HepG2 (cell line): ENCODE measurements around the gene GALK2. TPM values are rescaled to one million over a fixed set of nuclear protein-coding genes. Genes with fewer than 3 reads are reported as not detected.

ENCODE experiments used
- ATAC-seq: fragments of 200-7000 bp; cut with Tn5 transposase; 3 replicates; pipeline ENCODE4 v1.9.1; 2020; ENCODE audit warnings: mild to moderate bottlenecking, moderate library complexity
- BruUV-seq: library from RNA; stranded (reverse); fragments of 400-500 nt; replicated peaks from 2 replicates; lab custom pipeline; 2021; lab: Mats Ljungman, UMichigan
- CTCF ChIA-PET: fragments of 300-600 bp; formaldehyde crosslinking; extraction: SDS; loops from one replicate; lab custom pipeline; 2021; ENCODE audit warnings: low total read pairs, inconsistent platforms, low intra/inter-chr PET ratio; lab: Yijun Ruan, JAX
- POLR2A ChIA-PET: fragments of 350-600 bp; sonication (Branson Sonifier 250); formaldehyde crosslinking; loops from one replicate; lab custom pipeline; 2020; ENCODE audit warnings: antibody characterized with exemption, inconsistent platforms; lab: Yijun Ruan, JAX
- DNase-seq: peaks from one replicate; pipeline ENCODE4 v3.0.0-alpha.2; 2015; ENCODE audit warnings: low spot score
- FAIRE-seq: peaks from 3 replicates; lab custom pipeline; 2011; peaks lifted over from hg19 to GRCh38; lab: Jason Lieb, UNC
- H2AFZ ChIP-seq: one replicate; pipeline ENCODE4 v1.6.1; 2011; ENCODE audit warnings: low read length, inconsistent platforms
- H3K27ac ChIP-seq: fragments of 300-600 bp; 3 replicates; pipeline ENCODE4 v1.8.0; 2011; ENCODE audit warnings: mixed run types, mild to moderate bottlenecking, mixed read lengths, low read length, inconsistent platforms; ENCODE audit not compliant: insufficient read depth; ENCODE audit errors: extremely low read length
- H3K27me3 ChIP-seq, 2 experiments: fragments of 200-600 bp in 1 of 2; 2 replicates in 1 of 2; 3 replicates in 1 of 2; pipeline versions ENCODE4 v1.6.0 to v1.8.0; 2011; ENCODE audit warnings: low read length in 2 of 2, mild to moderate bottlenecking in 2 of 2, moderate library complexity in 2 of 2, inconsistent platforms in 1 of 2; ENCODE audit not compliant: insufficient read depth in 2 of 2, control insufficient read depth in 1 of 2
- H3K36me3 ChIP-seq, 2 experiments: fragments of 200-600 bp in 1 of 2; replicated peaks in 1 of 2; 2 replicates in 1 of 2; 3 replicates in 1 of 2; pipeline versions ENCODE4 v1.5.1 to v1.8.0; 2011; ENCODE audit warnings: low read length in 2 of 2, inconsistent platforms in 1 of 2; ENCODE audit not compliant: insufficient read depth in 2 of 2, control insufficient read depth in 1 of 2
- H3K4me1 ChIP-seq: 2 replicates; pipeline ENCODE4 v1.5.1; 2012; ENCODE audit warnings: low read length, inconsistent platforms; ENCODE audit not compliant: insufficient read depth
- H3K4me2 ChIP-seq: 2 replicates; pipeline ENCODE4 v1.6.0; 2011; ENCODE audit warnings: low read depth, low read length, inconsistent platforms
- H3K4me3 ChIP-seq, 3 experiments: fragments of 200-600 bp in 1 of 3; sonication (generic), shearing (Covaris generic) in 1 of 3; replicated peaks in 1 of 3; 2 replicates each; pipeline ENCODE4 v1.5.1; 2011 to 2016; ENCODE audit warnings: low read length in 3 of 3, inconsistent platforms in 2 of 3, low read depth in 2 of 3, mild to moderate bottlenecking in 2 of 3, control low read depth in 1 of 3, mixed read lengths in 1 of 3; ENCODE audit not compliant: insufficient read depth in 1 of 3
- H3K79me2 ChIP-seq: one replicate; pipeline ENCODE4 v1.6.1; 2011; ENCODE audit warnings: low read length, inconsistent platforms; ENCODE audit not compliant: insufficient read depth
- H3K9ac ChIP-seq: 2 replicates; pipeline ENCODE4 v1.6.0; 2011; ENCODE audit warnings: mild to moderate bottlenecking, low read depth, low read length, inconsistent platforms; ENCODE audit not compliant: insufficient read depth
- H3K9me3 ChIP-seq: 2 replicates; pipeline ENCODE4 v1.5.1; 2012; ENCODE audit warnings: mild to moderate bottlenecking, low read length
- H4K20me1 ChIP-seq: 2 replicates; pipeline ENCODE4 v1.6.0; 2011; ENCODE audit warnings: inconsistent platforms, mild to moderate bottlenecking, low read length, moderate library complexity; ENCODE audit not compliant: insufficient read depth
- CREB1 ChIP-seq, 2 experiments: fragments of 450-650 bp in 1 of 2; IDR thresholded peaks; 2 replicates each; pipeline ENCODE4 v1.6.1; 2016 to 2017; ENCODE audit warnings: control low read depth in 1 of 2, mild to moderate bottlenecking in 1 of 2, missing compliant biosample characterization in 1 of 2, missing genetic modification characterization in 1 of 2
- EEA1 ChIP-seq: sonication (generic); formaldehyde crosslinking; IDR thresholded peaks from 2 replicates; pipeline ENCODE4 v1.5.1; 2020; ENCODE audit warnings: mild to moderate bottlenecking, missing genetic modification reagents, borderline replicate concordance
- EED ChIP-seq: sonication (generic); formaldehyde crosslinking; IDR thresholded peaks from 2 replicates; pipeline ENCODE4 v1.5.0; 2020; ENCODE audit warnings: mild to moderate bottlenecking, missing genetic modification reagents
- STAG1 ChIP-seq: sonication (generic); formaldehyde crosslinking; IDR thresholded peaks from 2 replicates; pipeline ENCODE4 v1.4.0; 2020; ENCODE audit warnings: missing genetic modification reagents
- ZBTB20 ChIP-seq: sonication (generic); formaldehyde crosslinking; IDR thresholded peaks from 2 replicates; pipeline ENCODE4 v1.8.1; 2023; ENCODE audit warnings: missing genetic modification reagents, low read depth, mild to moderate bottlenecking, borderline replicate concordance
- ZNF256 ChIP-seq: sonication (generic); formaldehyde crosslinking; conservative IDR thresholded peaks from 2 replicates; pipeline ENCODE4 v1.4.0; 2020; ENCODE audit warnings: missing genetic modification reagents
- ZNF382 ChIP-seq: sonication (generic); formaldehyde crosslinking; IDR thresholded peaks from 2 replicates; pipeline ENCODE4 v1.5.0; 2020; ENCODE audit warnings: missing genetic modification reagents, mild to moderate bottlenecking, borderline replicate concordance
- ZNF567 ChIP-seq: sonication (generic); formaldehyde crosslinking; IDR thresholded peaks from 2 replicates; pipeline ENCODE4 v1.8.1; 2023; ENCODE audit warnings: mild to moderate bottlenecking, missing genetic modification reagents, borderline replicate concordance
- ZNF569 ChIP-seq: sonication (generic); formaldehyde crosslinking; IDR thresholded peaks from 2 replicates; pipeline ENCODE4 v1.5.0; 2020; ENCODE audit warnings: mild to moderate bottlenecking, missing genetic modification reagents, moderate library complexity, borderline replicate concordance
- ZNF598 ChIP-seq: sonication (generic); formaldehyde crosslinking; IDR thresholded peaks from 2 replicates; pipeline ENCODE4 v1.5.1; 2020; ENCODE audit warnings: mild to moderate bottlenecking, missing genetic modification reagents, borderline replicate concordance
- ZNF737 ChIP-seq: sonication (generic); formaldehyde crosslinking; IDR thresholded peaks from 2 replicates; pipeline ENCODE4 v1.5.0; 2020; ENCODE audit warnings: missing genetic modification reagents, mild to moderate bottlenecking, borderline replicate concordance
- ZNF891 ChIP-seq: sonication (generic); formaldehyde crosslinking; IDR thresholded peaks from 2 replicates; pipeline ENCODE4 v1.5.0; 2020; ENCODE audit warnings: mild to moderate bottlenecking, missing genetic modification reagents
- WGBS: methylation state at CpG from one replicate; pipeline ENCODE4 v1.1.6; 2017; ENCODE audit warnings: low lambda C conversion rate; 5-methylcytosine and 5-hydroxymethylcytosine counted together
- in situ Hi-C: cut with HindIII; loops from 2 replicates; pipeline ENCODE4 v1.10.0; 2017; ENCODE audit warnings: low pct_unique_long_range_greater_than_20kb; ENCODE audit not compliant: extremely low pct_ligation_motif_present
- intact Hi-C: fragments of 100-400 bp; cut with micrococcal nuclease; formaldehyde crosslinking; loops from one replicate; pipeline ENCODE4 v1.10.0; 2022; ENCODE audit not compliant: unreplicated experiment
- polyA plus RNA-seq, 8 experiments: library from polyadenylated mRNA; depleted of rRNA in 3 of 8; stranded (reverse) in 7 of 8; unstranded in 1 of 8; fragments of >200 nt; fragmentation: Illumina TruSeq in 4 of 8; extraction: Trizol in 4 of 8; gene quantifications; 2 replicates each; pipeline versions ENCODE4 v1.2.1 to v1.2.3, GENCODE V29; 2011 to 2016; ENCODE audit warnings: low read depth in 4 of 8, missing spikeins in 1 of 8, mixed read lengths in 1 of 8; ENCODE audit not compliant: insufficient read depth in 1 of 8
- total RNA-seq, 5 experiments: library from RNA; depleted of rRNA; stranded (reverse); fragments of >200 nt; fragmentation: Illumina TruSeq; extraction: Trizol; gene quantifications; 2 replicates each; pipeline ENCODE4 v1.2.3, GENCODE V29; 2016; ENCODE audit warnings: low read depth in 1 of 5
- TF ChIP-seq, protein P1 (sequence below): sonication (generic); formaldehyde crosslinking; conservative IDR thresholded peaks from 2 replicates; pipeline ENCODE4 v1.4.0; 2020; ENCODE audit warnings: missing genetic modification reagents
- TF ChIP-seq, protein P2 (sequence below), 2 experiments: IDR thresholded peaks; 2 replicates each; pipeline ENCODE4 v1.6.1; 2011 to 2012; ENCODE audit warnings: low read length in 2 of 2, borderline replicate concordance in 1 of 2, low read depth in 1 of 2, mild to moderate bottlenecking in 1 of 2, moderate library complexity in 1 of 2
- TF ChIP-seq, protein P3 (sequence below): sonication (generic); formaldehyde crosslinking; IDR thresholded peaks from 2 replicates; pipeline ENCODE4 v1.5.1; 2020; ENCODE audit warnings: missing genetic modification reagents, mild to moderate bottlenecking, borderline replicate concordance

GALK2 gene
- total and polyA plus RNA-seq, 2 of the 13 experiments (the other 11 are each of a cell fraction or from before 2014, with no cell fraction given): 17.6 to 32.8 TPM

DNA sequence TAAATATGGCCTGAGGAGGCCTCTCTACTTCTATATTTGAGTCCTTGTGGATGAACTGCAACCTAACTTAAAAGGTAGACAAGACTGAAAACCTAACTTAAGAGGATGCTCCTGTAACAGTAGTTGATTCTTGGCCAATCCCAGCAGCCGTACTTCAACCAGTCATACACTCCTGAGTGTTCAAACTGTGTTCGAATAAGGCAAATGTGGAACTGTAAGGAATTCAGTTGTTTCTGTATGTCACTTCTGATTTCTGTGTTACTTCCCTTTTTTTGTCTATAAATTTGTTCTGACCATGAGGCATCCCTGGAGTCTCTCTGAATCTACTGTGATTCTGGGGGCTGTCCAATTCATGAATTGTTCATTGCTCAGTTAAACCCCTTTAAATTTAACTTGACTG, 20.5 kb downstream of the GALK2 start:
- H3K79me2 ChIP-seq: no peaks in the 10 kb centered on the region
- no peak for FAIRE-seq
- H2AFZ ChIP-seq: no peak overlapping the region
- no peaks in the 10 kb centered on the region for H3K27me3 ChIP-seq
- H3K9me3 ChIP-seq: no peaks in the 10 kb centered on the region
- CTCF ChIA-PET: no interaction called here
- no peak overlapping the region for H3K4me3 ChIP-seq
- H3K9ac ChIP-seq: no peak overlapping the region
- no peak for DNase-seq
- no peaks in the 10 kb centered on the region; a peak in 2 of 5 replicates for H3K36me3 ChIP-seq
- no peak overlapping the region for H3K4me2 ChIP-seq
- intact Hi-C loops: no loop called here
- BruUV-seq: no TSS peak
- POLR2A ChIA-PET: no interaction called here
- no peak for ATAC-seq
- 96% methylated on average over 2 of the region's 2 CpGs for WGBS
- TF ChIP-seq ZNF598 (no peak), ZNF737 (CRISPR knock-in tag) (no peak), ZBTB20 (CRISPR knock-in tag) (no peak), ZNF567 (no peak), STAG1 (CRISPR knock-in tag) (no peak), ZNF382 (CRISPR knock-in tag) (no peak), ZNF891 (no peak), ZNF256 (CRISPR knock-in tag) (no peak), CREB1 (IDR thresholded peaks at IDR 0.05) (no peak), CREB1 (CRISPR knock-in tag; IDR thresholded peaks at IDR 0.05) (no peak), EEA1 (CRISPR knock-in tag) (no peak), ZNF569 (CRISPR knock-in tag) (no peak), EED (CRISPR knock-in tag) (no peak)
- TF ChIP-seq, protein P1, sequence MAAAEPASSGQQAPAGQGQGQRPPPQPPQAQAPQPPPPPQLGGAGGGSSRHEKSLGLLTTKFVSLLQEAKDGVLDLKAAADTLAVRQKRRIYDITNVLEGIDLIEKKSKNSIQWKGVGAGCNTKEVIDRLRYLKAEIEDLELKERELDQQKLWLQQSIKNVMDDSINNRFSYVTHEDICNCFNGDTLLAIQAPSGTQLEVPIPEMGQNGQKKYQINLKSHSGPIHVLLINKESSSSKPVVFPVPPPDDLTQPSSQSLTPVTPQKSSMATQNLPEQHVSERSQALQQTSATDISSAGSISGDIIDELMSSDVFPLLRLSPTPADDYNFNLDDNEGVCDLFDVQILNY (CRISPR knock-in tag): no peak
- TF ChIP-seq, protein P2, sequence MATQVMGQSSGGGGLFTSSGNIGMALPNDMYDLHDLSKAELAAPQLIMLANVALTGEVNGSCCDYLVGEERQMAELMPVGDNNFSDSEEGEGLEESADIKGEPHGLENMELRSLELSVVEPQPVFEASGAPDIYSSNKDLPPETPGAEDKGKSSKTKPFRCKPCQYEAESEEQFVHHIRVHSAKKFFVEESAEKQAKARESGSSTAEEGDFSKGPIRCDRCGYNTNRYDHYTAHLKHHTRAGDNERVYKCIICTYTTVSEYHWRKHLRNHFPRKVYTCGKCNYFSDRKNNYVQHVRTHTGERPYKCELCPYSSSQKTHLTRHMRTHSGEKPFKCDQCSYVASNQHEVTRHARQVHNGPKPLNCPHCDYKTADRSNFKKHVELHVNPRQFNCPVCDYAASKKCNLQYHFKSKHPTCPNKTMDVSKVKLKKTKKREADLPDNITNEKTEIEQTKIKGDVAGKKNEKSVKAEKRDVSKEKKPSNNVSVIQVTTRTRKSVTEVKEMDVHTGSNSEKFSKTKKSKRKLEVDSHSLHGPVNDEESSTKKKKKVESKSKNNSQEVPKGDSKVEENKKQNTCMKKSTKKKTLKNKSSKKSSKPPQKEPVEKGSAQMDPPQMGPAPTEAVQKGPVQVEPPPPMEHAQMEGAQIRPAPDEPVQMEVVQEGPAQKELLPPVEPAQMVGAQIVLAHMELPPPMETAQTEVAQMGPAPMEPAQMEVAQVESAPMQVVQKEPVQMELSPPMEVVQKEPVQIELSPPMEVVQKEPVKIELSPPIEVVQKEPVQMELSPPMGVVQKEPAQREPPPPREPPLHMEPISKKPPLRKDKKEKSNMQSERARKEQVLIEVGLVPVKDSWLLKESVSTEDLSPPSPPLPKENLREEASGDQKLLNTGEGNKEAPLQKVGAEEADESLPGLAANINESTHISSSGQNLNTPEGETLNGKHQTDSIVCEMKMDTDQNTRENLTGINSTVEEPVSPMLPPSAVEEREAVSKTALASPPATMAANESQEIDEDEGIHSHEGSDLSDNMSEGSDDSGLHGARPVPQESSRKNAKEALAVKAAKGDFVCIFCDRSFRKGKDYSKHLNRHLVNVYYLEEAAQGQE (IDR thresholded peaks at IDR 0.05; ENCODE audit: borderline replicate concordance in 1 of 2, low read depth in 1 of 2, low read length in 2 of 2): no peak
- TF ChIP-seq, protein P3, sequence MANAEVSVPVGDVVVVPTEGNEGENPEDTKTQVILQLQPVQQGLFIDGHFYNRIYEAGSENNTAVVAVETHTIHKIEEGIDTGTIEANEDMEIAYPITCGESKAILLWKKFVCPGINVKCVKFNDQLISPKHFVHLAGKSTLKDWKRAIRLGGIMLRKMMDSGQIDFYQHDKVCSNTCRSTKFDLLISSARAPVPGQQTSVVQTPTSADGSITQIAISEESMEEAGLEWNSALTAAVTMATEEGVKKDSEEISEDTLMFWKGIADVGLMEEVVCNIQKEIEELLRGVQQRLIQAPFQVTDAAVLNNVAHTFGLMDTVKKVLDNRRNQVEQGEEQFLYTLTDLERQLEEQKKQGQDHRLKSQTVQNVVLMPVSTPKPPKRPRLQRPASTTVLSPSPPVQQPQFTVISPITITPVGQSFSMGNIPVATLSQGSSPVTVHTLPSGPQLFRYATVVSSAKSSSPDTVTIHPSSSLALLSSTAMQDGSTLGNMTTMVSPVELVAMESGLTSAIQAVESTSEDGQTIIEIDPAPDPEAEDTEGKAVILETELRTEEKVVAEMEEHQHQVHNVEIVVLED (CRISPR knock-in tag): no peak
- TF ChIP-seq, all 625 proteins: peak for 0
- Histone ChIP-seq H3K4me1 (no peaks in the 10 kb centered on the region), H3K27ac (no peak overlapping the region), H4K20me1 (no peaks in the 10 kb centered on the region)
- in situ Hi-C loops: no loop called here
